CD4-positive, alpha-beta T cell (primary cell): ENCODE measurements around the gene AP1S3. TPM values are rescaled to one million over a fixed set of nuclear protein-coding genes. Genes with fewer than 3 reads are reported as not detected.

ENCODE experiments used
- ATAC-seq: fragments of 200-7000 bp; cut with Tn5 transposase; one replicate; pipeline ENCODE4 v1.10.0; 2022; ENCODE audit warnings: mild to moderate bottlenecking; ENCODE audit not compliant: poor library complexity
- CTCF ChIA-PET: fragments of 350-600 bp; sonication (Branson Sonifier 250); formaldehyde crosslinking; loops from one replicate; lab custom pipeline; 2021; ENCODE audit warnings: antibody characterized with exemption, inconsistent platforms; lab: Charles Lee
- POLR2A ChIA-PET: fragments of 350-600 bp; sonication (Branson Sonifier 250); formaldehyde crosslinking; loops from one replicate; lab custom pipeline; 2021; ENCODE audit warnings: antibody characterized with exemption, inconsistent platforms; lab: Charles Lee
- DNase-seq, 14 experiments: peaks; one replicate each; pipeline ENCODE4 v3.0.0-alpha.2; 2013 to 2020; ENCODE audit warnings: mixed read lengths in 2 of 14
- H3K27ac ChIP-seq, 2 donors: one replicate each; pipeline versions ENCODE4 v1.5.1 to v1.7.0; 2013; ENCODE audit warnings: low read length in 2 of 2, low read depth in 1 of 2, mild to moderate bottlenecking in 1 of 2
- H3K27me3 ChIP-seq, 2 experiments: 1 replicate in 1 of 2; 2 replicates in 1 of 2; pipeline versions ENCODE4 v1.6.1 to v1.7.0; 2013; ENCODE audit warnings: low read length in 2 of 2, control low read depth in 1 of 2, mild to moderate bottlenecking in 1 of 2, moderate library complexity in 1 of 2; ENCODE audit not compliant: insufficient read depth in 2 of 2, control insufficient read depth in 1 of 2
- H3K36me3 ChIP-seq: one replicate; pipeline ENCODE4 v1.6.1; 2013; ENCODE audit warnings: low read length, control low read depth; ENCODE audit not compliant: insufficient read depth
- H3K4me1 ChIP-seq: one replicate; pipeline ENCODE4 v1.6.1; 2013; ENCODE audit warnings: low read length, control low read depth; ENCODE audit not compliant: insufficient read depth
- H3K4me3 ChIP-seq: one replicate; pipeline ENCODE4 v1.5.1; 2013; ENCODE audit warnings: mild to moderate bottlenecking, low read length, moderate library complexity
- H3K9me3 ChIP-seq, 2 experiments: 1 replicate in 1 of 2; 2 replicates in 1 of 2; pipeline versions ENCODE4 v1.6.1 to v1.7.0; 2013; ENCODE audit warnings: low read length in 2 of 2, mild to moderate bottlenecking in 2 of 2, control low read depth in 1 of 2, moderate library complexity in 1 of 2; ENCODE audit not compliant: control insufficient read depth in 1 of 2, insufficient read depth in 1 of 2
- H3K27ac Mint-ChIP-seq: one replicate; pipeline ENCODE4 v1.8.0; 2020; ENCODE audit warnings: mixed read lengths
- H3K27me3 Mint-ChIP-seq: one replicate; pipeline ENCODE4 v1.8.0; 2021; ENCODE audit warnings: mixed read lengths
- H3K36me3 Mint-ChIP-seq: one replicate; pipeline ENCODE4 v1.8.0; 2021; ENCODE audit warnings: low read depth, mixed read lengths
- H3K4me1 Mint-ChIP-seq: one replicate; pipeline ENCODE4 v1.8.0; 2021; ENCODE audit warnings: low read depth, mixed read lengths
- H3K4me3 Mint-ChIP-seq: one replicate; pipeline ENCODE4 v1.8.0; 2020; ENCODE audit warnings: mild to moderate bottlenecking, mixed read lengths
- H3K9me3 Mint-ChIP-seq: one replicate; pipeline ENCODE4 v1.8.0; 2020; ENCODE audit warnings: mixed read lengths
- CTCF ChIP-seq: fragments of 200-600 bp; IDR thresholded peaks from one replicate; pipeline ENCODE4 v1.8.0; 2022; ENCODE audit warnings: antibody characterized with exemption, mild to moderate bottlenecking
- intact Hi-C, 2 experiments: fragments of 100-400 bp; cut with DNase I in 1 of 2; cut with micrococcal nuclease in 1 of 2; formaldehyde crosslinking; loops; one replicate each; pipeline versions ENCODE4 v1.15.1 to v1.9.0; 2023 to 2025; cut with DNase I, micrococcal nuclease
- total RNA-seq, 174 experiments: library from RNA in 2 of 174; stranded (reverse) in 2 of 174; gene quantifications; one replicate each; pipeline ENCODE4 v1.2.3 and lab custom pipeline; 2021 to 2026

Gene AP1S3
- total RNA-seq, 2 experiments from 2014 or later, result 0.50 to 0.71 TPM

GRCh38 chr2:223820549-223820948 is 16.8 kb downstream of the AP1S3 start:
- CTCF ChIA-PET, result no interaction called here
- H3K4me3 Mint-ChIP-seq, result no peak overlapping the region
- H3K27ac Mint-ChIP-seq, result no peak overlapping the region
- H3K27me3 Mint-ChIP-seq, result no peaks in the 10 kb centered on the region
- POLR2A ChIA-PET, result no interaction called here
- H3K9me3 ChIP-seq, result no peaks in the 10 kb centered on the region
- no peaks in the 10 kb centered on the region for H3K36me3 ChIP-seq
- TF ChIP-seq CTCF, result no peak
- intact Hi-C loops, result no loop called here
- no peaks in the 10 kb centered on the region for H3K4me1 ChIP-seq
- no peaks in the 10 kb centered on the region for H3K4me1 Mint-ChIP-seq
- no peaks in the 10 kb centered on the region for H3K9me3 Mint-ChIP-seq
- no peak overlapping the region for H3K4me3 ChIP-seq
- no peak overlapping the region for H3K27ac ChIP-seq
- no peaks in the 10 kb centered on the region for H3K27me3 ChIP-seq
- DNase-seq (no peak), ATAC-seq (no peak)
- no peaks in the 10 kb centered on the region for H3K36me3 Mint-ChIP-seq

GRCh38 chr2:223819891-223820290 is 17.5 kb downstream of the AP1S3 start:
- Histone ChIP-seq H3K4me3 (no peak overlapping the region), H3K9me3 (no peaks in the 10 kb centered on the region), H3K27ac (no peak overlapping the region), H3K4me1 (no peaks in the 10 kb centered on the region), H3K36me3 (no peaks in the 10 kb centered on the region), H3K27me3 (no peaks in the 10 kb centered on the region)
- Mint-ChIP-seq H3K27me3 (no peaks in the 10 kb centered on the region), H3K27ac (no peak overlapping the region), H3K36me3 (no peaks in the 10 kb centered on the region), H3K4me3 (no peak overlapping the region), H3K9me3 (no peaks in the 10 kb centered on the region), H3K4me1 (no peaks in the 10 kb centered on the region)
- ChIA-PET CTCF (no interaction called here), POLR2A (no interaction called here)
- intact Hi-C loops, result no loop called here
- DNase-seq (no peak), ATAC-seq (no peak)
- no peak for TF ChIP-seq CTCF

GRCh38 chr2:223815884-223816570 is 21.4 kb downstream of the AP1S3 start:
- no peak overlapping the region for H3K27ac ChIP-seq
- intact Hi-C loops, result no loop called here
- DNase-seq, result no peak
- ChIA-PET CTCF (no interaction called here), POLR2A (no interaction called here)
- H3K36me3 Mint-ChIP-seq, result no peaks in the 10 kb centered on the region
- TF ChIP-seq CTCF, result no peak
- H3K9me3 Mint-ChIP-seq, result no peaks in the 10 kb centered on the region
- H3K4me3 Mint-ChIP-seq, result no peak overlapping the region
- H3K36me3 ChIP-seq, result no peaks in the 10 kb centered on the region
- ATAC-seq, result no peak
- no peaks in the 10 kb centered on the region for H3K4me1 ChIP-seq
- no peak overlapping the region for H3K4me3 ChIP-seq
- no peaks in the 10 kb centered on the region for H3K4me1 Mint-ChIP-seq
- no peaks in the 10 kb centered on the region for H3K27me3 Mint-ChIP-seq
- H3K27ac Mint-ChIP-seq, result no peak overlapping the region
- H3K27me3 ChIP-seq, result no peaks in the 10 kb centered on the region
- no peaks in the 10 kb centered on the region for H3K9me3 ChIP-seq
